ENCODE measurements around the gene TICAM2. TPM values are rescaled to one million over a fixed set of nuclear protein-coding genes. Genes with fewer than 3 reads are reported as not detected.

Gene TICAM2
- total RNA-seq, 1 experiment from 2014 or later: 0.24 TPM

DNA sequence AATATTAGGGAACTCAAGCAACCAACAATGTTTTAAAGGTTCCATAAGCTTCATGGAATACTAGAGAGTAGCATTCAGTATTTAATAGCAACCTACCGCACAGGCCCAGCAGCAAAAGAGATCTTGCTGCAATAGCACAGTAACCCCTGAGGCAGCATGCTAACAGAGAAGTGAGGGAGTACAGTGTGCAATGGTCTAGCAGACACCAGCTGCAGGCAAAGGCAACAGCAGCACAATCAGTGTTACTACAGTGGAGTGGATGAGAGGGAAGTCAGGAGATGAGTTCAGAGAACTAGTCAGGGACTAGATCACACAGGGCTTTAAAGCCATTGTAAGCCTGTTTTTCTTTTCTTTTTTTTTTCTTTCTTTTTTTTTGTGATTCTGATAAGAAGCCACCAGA lies 2.8 kb downstream of the TICAM2 start:
- Histone ChIP-seq H2AK5ac (ENCODE audit: insufficient read length, low read length) (no peak overlapping the region), H2BK15ac (ENCODE audit: low read depth, low read length) (no peak overlapping the region), H2AFZ (ENCODE audit: low read length) (no peak overlapping the region), H2BK20ac (ENCODE audit: low read depth, low read length, poor library complexity, severe bottlenecking) (no peak overlapping the region), H4K91ac (ENCODE audit: insufficient read length, low read depth, low read length) (no peak overlapping the region), H4K20me1 (ENCODE audit: control insufficient read depth, insufficient read depth, insufficient read length) (no peaks in the 10 kb centered on the region), H2BK120ac (ENCODE audit: low read depth, low read length, poor library complexity, severe bottlenecking) (no peak overlapping the region), H3K4me1 (ENCODE audit: insufficient read depth, low read length) (peaks cover 2% of the 10 kb centered on the region; the same call in 1 of the 2 replicates), H3K4ac (ENCODE audit: low read depth, low read length) (no peak overlapping the region), H4K8ac (replicated peaks; ENCODE audit: insufficient read length, low read depth, low read length) (no peak overlapping the region), H2BK12ac (ENCODE audit: insufficient read length, low read depth, low read length) (no peak overlapping the region), H3K9ac (ENCODE audit: extremely low read depth, insufficient read length, low read length) (no peak overlapping the region), H3K79me2 (ENCODE audit: insufficient read depth, low read length) (no peaks in the 10 kb centered on the region), H3K56ac (ENCODE audit: insufficient read length, low read depth, low read length) (no peak overlapping the region), H3K23me2 (ENCODE audit: insufficient read length, low read depth, low read length, poor library complexity, severe bottlenecking) (peaks cover 10% of the 10 kb centered on the region), H3K14ac (ENCODE audit: insufficient read depth, low read length) (no peak overlapping the region), H3K27ac (ENCODE audit: insufficient read length, low read depth, low read length) (no peak overlapping the region), H3T11ph (ENCODE audit: low read length) (no peak overlapping the region), H4K5ac (ENCODE audit: insufficient read length, low read depth, low read length) (no peak overlapping the region), H3K27me3 (ENCODE audit: insufficient read depth, low read length) (no peaks in the 10 kb centered on the region), H3K9me3 (ENCODE audit: control insufficient read depth, low read depth, low read length) (no peaks in the 10 kb centered on the region), H2BK5ac (ENCODE audit: insufficient read length, low read length) (no peak overlapping the region), H3K18ac (ENCODE audit: insufficient read length, low read depth, low read length) (no peak overlapping the region), H3K23ac (ENCODE audit: insufficient read length, low read depth, low read length) (no peak overlapping the region), H3K79me1 (ENCODE audit: insufficient read depth, low read depth, low read length, poor library complexity, severe bottlenecking) (no peaks in the 10 kb centered on the region), H3K4me2 (ENCODE audit: insufficient read depth, insufficient read length, low read length) (no peak overlapping the region)
- no CpG with 5 or more reads among the region's 1 CpG for WGBS (ENCODE audit: extremely low coverage, insufficient read length, low lambda C conversion rate)
- Mint-ChIP-seq H3K36me3 (ENCODE audit: insufficient read depth in 1 of 3, low read depth in 3 of 3) (peaks cover 0 to 2% (median 0%) of the 10 kb centered on the region in 3 experiments; a peak in 1 of 7 replicates), H3K4me3 (no peak overlapping the region), H3K27ac (peak overlapping the region in 1 of 3 experiments; percentile 1; a peak in 2 of 7 replicates), H3K4me1 (peaks cover 15 to 17% of the 10 kb centered on the region in 2 experiments), H3K9me3 (no peaks in the 10 kb centered on the region), H3K27me3 (ENCODE audit: low read depth) (no peaks in the 10 kb centered on the region)
- DNase-seq: no peak
- TF ChIP-seq, protein P1, sequence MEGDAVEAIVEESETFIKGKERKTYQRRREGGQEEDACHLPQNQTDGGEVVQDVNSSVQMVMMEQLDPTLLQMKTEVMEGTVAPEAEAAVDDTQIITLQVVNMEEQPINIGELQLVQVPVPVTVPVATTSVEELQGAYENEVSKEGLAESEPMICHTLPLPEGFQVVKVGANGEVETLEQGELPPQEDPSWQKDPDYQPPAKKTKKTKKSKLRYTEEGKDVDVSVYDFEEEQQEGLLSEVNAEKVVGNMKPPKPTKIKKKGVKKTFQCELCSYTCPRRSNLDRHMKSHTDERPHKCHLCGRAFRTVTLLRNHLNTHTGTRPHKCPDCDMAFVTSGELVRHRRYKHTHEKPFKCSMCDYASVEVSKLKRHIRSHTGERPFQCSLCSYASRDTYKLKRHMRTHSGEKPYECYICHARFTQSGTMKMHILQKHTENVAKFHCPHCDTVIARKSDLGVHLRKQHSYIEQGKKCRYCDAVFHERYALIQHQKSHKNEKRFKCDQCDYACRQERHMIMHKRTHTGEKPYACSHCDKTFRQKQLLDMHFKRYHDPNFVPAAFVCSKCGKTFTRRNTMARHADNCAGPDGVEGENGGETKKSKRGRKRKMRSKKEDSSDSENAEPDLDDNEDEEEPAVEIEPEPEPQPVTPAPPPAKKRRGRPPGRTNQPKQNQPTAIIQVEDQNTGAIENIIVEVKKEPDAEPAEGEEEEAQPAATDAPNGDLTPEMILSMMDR (conservative IDR thresholded peaks at IDR 0.05): no peak

Data from H9 (cell line).